SK-N-SH treated with all-trans-retinoic acid at 6 μM for 48 hours (cell line): Measurements from ENCODE around the gene FNDC3B.

ENCODE experiments used
- POU6F1 ChIP-seq: fragments of 250-450 bp; sonication (Bioruptor Pico); IDR thresholded peaks from 2 replicates; pipeline ENCODE4 v1.8.0; 2021; ENCODE audit warnings: low read depth, mild to moderate bottlenecking, moderate library complexity, borderline replicate concordance
- RARB ChIP-seq: fragments of 250-450 bp; sonication (Bioruptor Pico); IDR thresholded peaks from 2 replicates; pipeline ENCODE4 v1.8.0; 2021; ENCODE audit warnings: mild to moderate bottlenecking, moderate library complexity

- no peak for TF ChIP-seq POU6F1 (CRISPR knock-in tag)
- TF ChIP-seq RARB, result no peak
Measured at GRCh38 chr3:172170841-172171240, 131.5 kb downstream of the FNDC3B start.
